H9 (cell line): Measurements from ENCODE around the gene SCAND1. TPM values are rescaled to one million over a fixed set of nuclear protein-coding genes. Genes with fewer than 3 reads are reported as not detected.
A peak's percentile ranks its signal among the peaks of the same experiment; 100 is the strongest.

Source experiments
- DNase-seq: peaks from one replicate; pipeline ENCODE4 v3.0.0-alpha.2; 2017
- H2AFZ ChIP-seq: one replicate; pipeline ENCODE4 v1.6.1; 2013; ENCODE audit warnings: mild to moderate bottlenecking, low read length, control low read depth, moderate library complexity
- H2AK5ac ChIP-seq: 2 replicates; pipeline ENCODE4 v1.6.1; 2013; ENCODE audit warnings: low read length, control low read depth, mixed read lengths; ENCODE audit not compliant: insufficient read length
- H2BK120ac ChIP-seq: one replicate; pipeline ENCODE4 v1.6.1; 2013; ENCODE audit warnings: low read depth, mild to moderate bottlenecking, low read length, control low read depth, inconsistent platforms; ENCODE audit not compliant: poor library complexity, severe bottlenecking
- H2BK12ac ChIP-seq: 2 replicates; pipeline ENCODE4 v1.6.1; 2013; ENCODE audit warnings: low read length, control low read depth, mixed read lengths, low read depth; ENCODE audit not compliant: insufficient read length
- H2BK15ac ChIP-seq: 2 replicates; pipeline ENCODE4 v1.6.1; 2013; ENCODE audit warnings: low read depth, low read length, control low read depth
- H2BK20ac ChIP-seq: one replicate; pipeline ENCODE4 v1.6.1; 2013; ENCODE audit warnings: low read depth, mild to moderate bottlenecking, low read length, control low read depth, inconsistent platforms; ENCODE audit not compliant: poor library complexity, severe bottlenecking
- H2BK5ac ChIP-seq: 2 replicates; pipeline ENCODE4 v1.6.1; 2013; ENCODE audit warnings: low read length, control low read depth, mixed read lengths; ENCODE audit not compliant: insufficient read length
- H3K14ac ChIP-seq: 2 replicates; pipeline ENCODE4 v1.6.1; 2013; ENCODE audit warnings: low read length, control low read depth; ENCODE audit not compliant: insufficient read depth
- H3K18ac ChIP-seq: 2 replicates; pipeline ENCODE4 v1.6.1; 2013; ENCODE audit warnings: low read depth, mild to moderate bottlenecking, mixed read lengths, low read length, control low read depth; ENCODE audit not compliant: insufficient read length
- H3K23ac ChIP-seq: 2 replicates; pipeline ENCODE4 v1.6.1; 2013; ENCODE audit warnings: low read length, control low read depth, mixed read lengths, low read depth; ENCODE audit not compliant: insufficient read length
- H3K23me2 ChIP-seq: 2 replicates; pipeline ENCODE4 v1.6.1; 2013; ENCODE audit warnings: low read depth, mild to moderate bottlenecking, mixed read lengths, low read length, control low read depth; ENCODE audit not compliant: insufficient read length, poor library complexity, severe bottlenecking
- H3K27ac ChIP-seq: 2 replicates; pipeline ENCODE4 v1.5.1; 2013; ENCODE audit warnings: low read length, control low read depth, mixed read lengths, low read depth; ENCODE audit not compliant: insufficient read length
- H3K27me3 ChIP-seq: 2 replicates; pipeline ENCODE4 v1.6.1; 2013; ENCODE audit warnings: low read length, control low read depth, inconsistent platforms; ENCODE audit not compliant: insufficient read depth
- H3K4ac ChIP-seq: 2 replicates; pipeline ENCODE4 v1.6.1; 2013; ENCODE audit warnings: low read depth, mild to moderate bottlenecking, control low read depth, inconsistent platforms, low read length, moderate library complexity
- H3K4me1 ChIP-seq: 2 replicates; pipeline ENCODE4 v1.6.1; 2013; ENCODE audit warnings: low read length, control low read depth, inconsistent platforms; ENCODE audit not compliant: insufficient read depth
- H3K4me2 ChIP-seq: 2 replicates; pipeline ENCODE4 v1.6.1; 2013; ENCODE audit warnings: low read length, control low read depth, mixed read lengths; ENCODE audit not compliant: insufficient read length, insufficient read depth
- H3K56ac ChIP-seq: 2 replicates; pipeline ENCODE4 v1.6.1; 2013; ENCODE audit warnings: low read depth, mild to moderate bottlenecking, mixed read lengths, low read length, control low read depth; ENCODE audit not compliant: insufficient read length
- H3K79me1 ChIP-seq: 2 replicates; pipeline ENCODE4 v1.6.1; 2013; ENCODE audit warnings: low read depth, mild to moderate bottlenecking, moderate library complexity, low read length, control low read depth, inconsistent platforms; ENCODE audit not compliant: insufficient read depth, poor library complexity, severe bottlenecking
- H3K79me2 ChIP-seq: 2 replicates; pipeline ENCODE4 v1.6.1; 2013; ENCODE audit warnings: low read length, control low read depth, inconsistent platforms; ENCODE audit not compliant: insufficient read depth
- H3K9ac ChIP-seq: 2 replicates; pipeline ENCODE4 v1.6.1; 2013; ENCODE audit warnings: low read length, control low read depth, mixed read lengths; ENCODE audit not compliant: insufficient read length; ENCODE audit errors: extremely low read depth
- H3K9me3 ChIP-seq: one replicate; pipeline ENCODE4 v1.6.1; 2013; ENCODE audit warnings: low read depth, low read length, inconsistent platforms; ENCODE audit not compliant: control insufficient read depth
- H3T11ph ChIP-seq: one replicate; pipeline ENCODE4 v1.6.1; 2013; ENCODE audit warnings: mild to moderate bottlenecking, low read length, control low read depth, inconsistent platforms
- H4K20me1 ChIP-seq: one replicate; pipeline ENCODE4 v1.6.1; 2013; ENCODE audit not compliant: control insufficient read depth, insufficient read length, insufficient read depth
- H4K5ac ChIP-seq: 2 replicates; pipeline ENCODE4 v1.6.1; 2013; ENCODE audit warnings: low read depth, mild to moderate bottlenecking, mixed read lengths, low read length, control low read depth; ENCODE audit not compliant: insufficient read length
- H4K8ac ChIP-seq: replicated peaks from 2 replicates; pipeline ENCODE4 v1.6.1; 2013; ENCODE audit warnings: low read length, control low read depth, mixed read lengths, low read depth; ENCODE audit not compliant: insufficient read length
- H4K91ac ChIP-seq: 2 replicates; pipeline ENCODE4 v1.6.1; 2013; ENCODE audit warnings: low read depth, mild to moderate bottlenecking, moderate library complexity, mixed read lengths, low read length, control low read depth; ENCODE audit not compliant: insufficient read length
- H3K27ac Mint-ChIP-seq, 3 experiments: 2 replicates in 2 of 3; 3 replicates in 1 of 3; pipeline ENCODE4 v1.8.0; 2020 to 2021; ENCODE audit warnings: mixed read lengths in 3 of 3, mild to moderate bottlenecking in 1 of 3, moderate library complexity in 1 of 3
- H3K27me3 Mint-ChIP-seq: 2 replicates; pipeline ENCODE4 v1.8.0; 2021; ENCODE audit warnings: low read depth, mild to moderate bottlenecking, moderate library complexity, mixed read lengths
- H3K36me3 Mint-ChIP-seq, 3 experiments: 2 replicates in 2 of 3; 3 replicates in 1 of 3; pipeline ENCODE4 v1.8.0; 2020 to 2021; ENCODE audit warnings: low read depth in 3 of 3, mixed read lengths in 3 of 3; ENCODE audit not compliant: insufficient read depth in 1 of 3
- H3K4me1 Mint-ChIP-seq, 2 experiments: 2 replicates each; pipeline ENCODE4 v1.8.0; 2020; ENCODE audit warnings: mixed read lengths in 2 of 2
- H3K4me3 Mint-ChIP-seq, 2 experiments: 2 replicates in 1 of 2; 3 replicates in 1 of 2; pipeline ENCODE4 v1.8.0; 2020 to 2021; ENCODE audit warnings: mild to moderate bottlenecking in 2 of 2, mixed read lengths in 2 of 2, moderate library complexity in 1 of 2
- H3K9me3 Mint-ChIP-seq, 2 experiments: 2 replicates in 1 of 2; 3 replicates in 1 of 2; pipeline ENCODE4 v1.8.0; 2020; ENCODE audit warnings: mild to moderate bottlenecking in 2 of 2, mixed read lengths in 2 of 2, moderate library complexity in 1 of 2
- WGBS: extraction: QIAGEN DNeasy Blood & Tissue Kit; methylation state at CpG from one replicate; pipeline ENCODE4 v1.1.7; 2013; ENCODE audit warnings: missing lambda C conversion rate, low lambda C conversion rate, mixed read lengths; ENCODE audit not compliant: insufficient read length; ENCODE audit errors: extremely low coverage; 5-methylcytosine and 5-hydroxymethylcytosine counted together
- total RNA-seq: library from RNA; stranded (reverse); gene quantifications from 2 replicates; pipeline ENCODE4 v1.2.1, GENCODE V29; 2021
- TF ChIP-seq, protein P1 (sequence below): fragments of 200-600 bp; sonication (generic); conservative IDR thresholded peaks from 3 replicates; pipeline ENCODE4 v1.8.0; 2021; ENCODE audit warnings: antibody characterized with exemption, mild to moderate bottlenecking

SCAND1 gene
- total RNA-seq, 1 experiment from 2014 or later = 59.1 TPM

DNA sequence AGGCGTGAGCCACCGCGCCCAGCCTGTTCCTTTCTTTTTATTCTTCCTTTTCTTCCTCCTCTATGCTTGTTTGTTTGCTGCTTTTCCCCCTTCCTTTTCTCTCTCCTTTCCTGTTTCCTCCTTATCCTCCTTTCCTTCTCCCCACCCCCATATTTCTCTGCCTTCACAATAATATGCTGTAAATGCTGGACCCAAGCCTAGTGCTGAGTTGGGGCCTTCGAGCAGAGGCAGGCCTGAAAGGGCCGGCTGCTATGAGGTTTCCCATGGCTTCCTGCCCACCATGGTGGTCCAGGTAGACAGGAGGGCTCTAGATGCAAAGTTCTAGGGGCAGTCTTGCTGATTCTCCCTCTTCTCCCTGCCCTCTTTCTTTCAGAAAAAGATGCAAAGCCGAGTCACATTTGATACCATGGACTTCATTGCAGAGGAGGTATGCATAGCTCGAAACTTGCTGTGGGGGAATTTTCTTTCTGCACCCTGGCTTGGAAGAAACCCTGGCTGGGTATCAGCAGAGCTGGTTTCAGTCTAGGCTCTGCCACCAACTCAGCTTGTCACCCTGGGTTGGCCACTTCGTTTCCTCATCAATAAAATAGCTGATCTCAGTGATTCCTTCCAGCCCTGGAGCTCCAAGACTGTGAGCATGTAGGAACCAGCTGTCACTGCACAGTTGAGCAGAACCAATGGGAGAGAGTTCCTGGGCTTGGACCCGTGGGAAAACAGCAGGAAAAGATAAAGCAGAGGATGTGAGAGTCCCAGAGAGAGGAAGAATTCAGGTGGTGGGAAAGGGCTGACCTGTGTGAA, 21.5 kb upstream of the SCAND1 start:
- Histone ChIP-seq H3K14ac (no peak overlapping the region), H3K27me3 (no peaks in the 10 kb centered on the region), H3K9ac (no peak overlapping the region), H2BK5ac (no peak overlapping the region), H4K5ac (no peak overlapping the region), H3K23me2 (no peaks in the 10 kb centered on the region), H3K4me2 (no peak overlapping the region), H3K4ac (no peak overlapping the region), H4K8ac (no peak overlapping the region), H3K79me2 (no peaks in the 10 kb centered on the region), H3K9me3 (no peaks in the 10 kb centered on the region), H2AK5ac (no peak overlapping the region), H4K20me1 (no peaks in the 10 kb centered on the region), H3K56ac (no peak overlapping the region), H4K91ac (no peak overlapping the region), H2BK120ac (peak overlapping the region; percentile 10), H3K4me1 (no peaks in the 10 kb centered on the region), H3T11ph (no peak overlapping the region), H3K27ac (no peak overlapping the region), H3K79me1 (no peaks in the 10 kb centered on the region), H2BK15ac (no peak overlapping the region), H2BK20ac (no peak overlapping the region), H2AFZ (no peak overlapping the region), H3K18ac (no peak overlapping the region), H3K23ac (no peak overlapping the region), H2BK12ac (no peak overlapping the region)
- TF ChIP-seq, protein P1, sequence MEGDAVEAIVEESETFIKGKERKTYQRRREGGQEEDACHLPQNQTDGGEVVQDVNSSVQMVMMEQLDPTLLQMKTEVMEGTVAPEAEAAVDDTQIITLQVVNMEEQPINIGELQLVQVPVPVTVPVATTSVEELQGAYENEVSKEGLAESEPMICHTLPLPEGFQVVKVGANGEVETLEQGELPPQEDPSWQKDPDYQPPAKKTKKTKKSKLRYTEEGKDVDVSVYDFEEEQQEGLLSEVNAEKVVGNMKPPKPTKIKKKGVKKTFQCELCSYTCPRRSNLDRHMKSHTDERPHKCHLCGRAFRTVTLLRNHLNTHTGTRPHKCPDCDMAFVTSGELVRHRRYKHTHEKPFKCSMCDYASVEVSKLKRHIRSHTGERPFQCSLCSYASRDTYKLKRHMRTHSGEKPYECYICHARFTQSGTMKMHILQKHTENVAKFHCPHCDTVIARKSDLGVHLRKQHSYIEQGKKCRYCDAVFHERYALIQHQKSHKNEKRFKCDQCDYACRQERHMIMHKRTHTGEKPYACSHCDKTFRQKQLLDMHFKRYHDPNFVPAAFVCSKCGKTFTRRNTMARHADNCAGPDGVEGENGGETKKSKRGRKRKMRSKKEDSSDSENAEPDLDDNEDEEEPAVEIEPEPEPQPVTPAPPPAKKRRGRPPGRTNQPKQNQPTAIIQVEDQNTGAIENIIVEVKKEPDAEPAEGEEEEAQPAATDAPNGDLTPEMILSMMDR = no peak
- H3K27ac Mint-ChIP-seq = no peak overlapping the region
- peaks cover 0 to 4% of the 10 kb centered on the region in 2 experiments; a peak in 1 of 5 replicates for H3K9me3 Mint-ChIP-seq
- H3K4me3 Mint-ChIP-seq = no peak overlapping the region
- peaks cover 9% of the 10 kb centered on the region for H3K27me3 Mint-ChIP-seq
- no peak for DNase-seq
- no peaks in the 10 kb centered on the region for H3K36me3 Mint-ChIP-seq
- WGBS = no CpG with 5 or more reads among the region's 9 CpGs
- H3K4me1 Mint-ChIP-seq = 0 out of 4 replicates have a peak, but pooled peaks cover 0 to 3% of the 10 kb centered on the region in 2 experiments
